Panc1 (cell line): ENCODE data around the gene ZRANB3.

Experiments used
- POLR2AphosphoS5 ChIP-seq: IDR thresholded peaks from 2 replicates; pipeline ENCODE4 v1.6.1; 2012; ENCODE audit warnings: mild to moderate bottlenecking, low read depth, low read length, moderate library complexity
- TCF7L2 ChIP-seq: IDR thresholded peaks from 2 replicates; pipeline ENCODE4 v1.6.1; 2011; ENCODE audit warnings: mild to moderate bottlenecking, low read depth, low read length, inconsistent platforms
- TF ChIP-seq, protein P1 (sequence below): fragments of 450-650 bp; IDR thresholded peaks from 2 replicates; pipeline ENCODE4 v1.5.1; 2017; ENCODE audit warnings: mild to moderate bottlenecking

DNA sequence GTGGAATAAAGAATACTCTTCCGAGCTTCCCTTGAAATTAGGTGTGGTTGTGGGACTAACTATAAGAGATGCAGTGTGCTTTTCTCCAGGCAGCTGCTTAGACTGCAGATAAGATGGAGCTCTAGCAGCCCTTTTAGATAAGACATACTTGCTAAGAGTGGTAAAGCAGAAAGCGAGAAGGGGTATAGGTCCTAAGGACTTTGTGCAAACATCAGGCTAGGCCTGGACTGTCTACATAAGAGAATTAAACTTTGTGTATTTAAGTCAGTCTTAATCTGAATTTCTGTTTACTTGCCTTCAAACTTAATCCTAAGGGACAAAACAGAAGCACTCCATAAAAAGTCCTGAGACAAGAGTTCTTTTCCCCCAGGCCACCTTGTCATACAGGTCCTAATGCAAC lies 260.0 kb downstream of the ZRANB3 start:
- TF ChIP-seq POLR2AphosphoS5 (no peak), TCF7L2 (no peak)
- TF ChIP-seq, protein P1, sequence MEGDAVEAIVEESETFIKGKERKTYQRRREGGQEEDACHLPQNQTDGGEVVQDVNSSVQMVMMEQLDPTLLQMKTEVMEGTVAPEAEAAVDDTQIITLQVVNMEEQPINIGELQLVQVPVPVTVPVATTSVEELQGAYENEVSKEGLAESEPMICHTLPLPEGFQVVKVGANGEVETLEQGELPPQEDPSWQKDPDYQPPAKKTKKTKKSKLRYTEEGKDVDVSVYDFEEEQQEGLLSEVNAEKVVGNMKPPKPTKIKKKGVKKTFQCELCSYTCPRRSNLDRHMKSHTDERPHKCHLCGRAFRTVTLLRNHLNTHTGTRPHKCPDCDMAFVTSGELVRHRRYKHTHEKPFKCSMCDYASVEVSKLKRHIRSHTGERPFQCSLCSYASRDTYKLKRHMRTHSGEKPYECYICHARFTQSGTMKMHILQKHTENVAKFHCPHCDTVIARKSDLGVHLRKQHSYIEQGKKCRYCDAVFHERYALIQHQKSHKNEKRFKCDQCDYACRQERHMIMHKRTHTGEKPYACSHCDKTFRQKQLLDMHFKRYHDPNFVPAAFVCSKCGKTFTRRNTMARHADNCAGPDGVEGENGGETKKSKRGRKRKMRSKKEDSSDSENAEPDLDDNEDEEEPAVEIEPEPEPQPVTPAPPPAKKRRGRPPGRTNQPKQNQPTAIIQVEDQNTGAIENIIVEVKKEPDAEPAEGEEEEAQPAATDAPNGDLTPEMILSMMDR, result no peak
